ENCODE results near the gene VTI1A.

- TF ChIP-seq SRF (IDR thresholded peaks at IDR 0.05; ENCODE audit: low read depth, low read length) = peak; percentile 88
- TF ChIP-seq CTCF (CRISPR knock-in tag; IDR thresholded peaks at IDR 0.05) = no peak
- no peak for TF ChIP-seq NR3C1 (CRISPR knock-in tag; IDR thresholded peaks at IDR 0.05)
- no peak; a peak in 1 of 4 replicates for TF ChIP-seq REST (IDR thresholded peaks at IDR 0.05; ENCODE audit: borderline replicate concordance in 1 of 2, low read depth in 1 of 2, low read length in 2 of 2)
- peak; percentile 49 for TF ChIP-seq XRCC5 (optimal IDR thresholded peaks at IDR 0.05; ENCODE audit: low read length)
- peak; percentile 39; the same call in 1 of the 2 replicates for TF ChIP-seq DMAP1 (CRISPR knock-in tag; IDR thresholded peaks at IDR 0.05)
- no peak for TF ChIP-seq THYN1 (CRISPR knock-in tag; IDR thresholded peaks at IDR 0.05; ENCODE audit: borderline replicate concordance, low read depth)
- no peak for TF ChIP-seq EZH2 (conservative IDR thresholded peaks at IDR 0.05; ENCODE audit: low read depth, low read length)
- peak; percentile 98 for TF ChIP-seq ZBTB26 (CRISPR knock-in tag; IDR thresholded peaks at IDR 0.05; ENCODE audit: borderline replicate concordance)
- TF ChIP-seq ZBTB20 (CRISPR knock-in tag; IDR thresholded peaks at IDR 0.05; ENCODE audit: borderline replicate concordance, low read depth) = peak; percentile 99
- no peak for TF ChIP-seq ZKSCAN1 (IDR thresholded peaks at IDR 0.05; ENCODE audit: low read length)
- no peak for TF ChIP-seq POLR2AphosphoS5 (IDR thresholded peaks at IDR 0.05; ENCODE audit: low read depth, low read length)
- TF ChIP-seq RFXANK (CRISPR knock-in tag; IDR thresholded peaks at IDR 0.05) = 0 out of 2 replicates have a peak, but pooled peaks have one; percentile 38
- TF ChIP-seq FOXK2 (IDR thresholded peaks at IDR 0.05) = no peak
These were observed 184.7 kb downstream of the VTI1A start for GRCh38 chr10:112631501-112632400.

Measured in HepG2 (cell line).